Smooth muscle cell (in vitro differentiated cells): ENCODE data around the gene RBM14. TPM values are rescaled to one million over a fixed set of nuclear protein-coding genes. Genes with fewer than 3 reads are reported as not detected.

Experiments used
- DNase-seq: peaks from one replicate; lab custom pipeline; 2025; ENCODE audit not compliant: unreplicated experiment; lab: John Stamatoyannopoulos, UW
- H2AFZ ChIP-seq: fragments of 200-600 bp; sonication (generic); 2 replicates; pipeline ENCODE4 v1.6.0; 2016; ENCODE audit warnings: antibody characterized with exemption, low read depth, mild to moderate bottlenecking
- H3F3A ChIP-seq: fragments of 200-600 bp; sonication (generic); 2 replicates; pipeline ENCODE4 v1.6.0; 2017; ENCODE audit warnings: antibody characterized with exemption, low read depth
- H3K27ac ChIP-seq: fragments of 200-600 bp; sonication (generic); 2 replicates; pipeline ENCODE4 v1.5.1; 2016; ENCODE audit warnings: low read depth, mild to moderate bottlenecking
- H3K27me3 ChIP-seq: fragments of 200-600 bp; sonication (generic); 2 replicates; pipeline ENCODE4 v1.6.1; 2016; ENCODE audit warnings: low read depth, mild to moderate bottlenecking
- H3K36me3 ChIP-seq: fragments of 200-600 bp; sonication (generic); 2 replicates; pipeline ENCODE4 v1.5.1; 2016; ENCODE audit warnings: low read depth
- H3K4me1 ChIP-seq: fragments of 200-600 bp; sonication (generic); 2 replicates; pipeline ENCODE4 v1.5.1; 2016; ENCODE audit warnings: low read depth
- H3K4me2 ChIP-seq: fragments of 200-600 bp; sonication (generic); 2 replicates; pipeline ENCODE4 v1.6.0; 2016; ENCODE audit warnings: mild to moderate bottlenecking
- H3K4me3 ChIP-seq: fragments of 200-600 bp; sonication (generic); 2 replicates; pipeline ENCODE4 v1.5.1; 2016; ENCODE audit warnings: mild to moderate bottlenecking
- H3K79me2 ChIP-seq: fragments of 200-600 bp; sonication (generic); 2 replicates; pipeline ENCODE4 v1.6.0; 2016; ENCODE audit warnings: low read depth, mild to moderate bottlenecking
- H3K9ac ChIP-seq: fragments of 200-600 bp; sonication (generic); 2 replicates; pipeline ENCODE4 v1.6.0; 2016; ENCODE audit warnings: low read depth
- H3K9me3 ChIP-seq: fragments of 200-600 bp; sonication (generic); replicated peaks from 2 replicates; pipeline ENCODE4 v1.5.1; 2016; ENCODE audit warnings: low read depth
- H4K20me1 ChIP-seq: fragments of 200-600 bp; sonication (generic); 2 replicates; pipeline ENCODE4 v1.6.0; 2016; ENCODE audit warnings: low read depth
- WGBS: methylation state at CpG from one replicate; pipeline ENCODE4 v1.1.7; 2016; ENCODE audit warnings: low lambda C conversion rate; 5-methylcytosine and 5-hydroxymethylcytosine counted together
- polyA plus RNA-seq: library from polyadenylated mRNA; unstranded; fragments of >200 nt; fragmentation: Nextera tagmentation; extraction: Ambion mirVana; gene quantifications from 2 replicates; pipeline ENCODE4 v1.2.1, GENCODE V29; 2016
- total RNA-seq: library from RNA; depleted of rRNA; stranded (reverse); fragments of >200 nt; gene quantifications from 2 replicates; pipeline ENCODE4 v1.2.3, GENCODE V29; 2014
- TF ChIP-seq, protein P1 (sequence below): fragments of 200-600 bp; sonication (generic); IDR thresholded peaks from 2 replicates; pipeline ENCODE4 v1.5.1; 2017; ENCODE audit warnings: borderline replicate concordance, mild to moderate bottlenecking, antibody characterized with exemption; ENCODE audit not compliant: insufficient read depth, poor library complexity, severe bottlenecking

Gene RBM14
- total and polyA plus RNA-seq, 2 experiments from 2014 or later = 34.4 to 41.1 TPM

DNA sequence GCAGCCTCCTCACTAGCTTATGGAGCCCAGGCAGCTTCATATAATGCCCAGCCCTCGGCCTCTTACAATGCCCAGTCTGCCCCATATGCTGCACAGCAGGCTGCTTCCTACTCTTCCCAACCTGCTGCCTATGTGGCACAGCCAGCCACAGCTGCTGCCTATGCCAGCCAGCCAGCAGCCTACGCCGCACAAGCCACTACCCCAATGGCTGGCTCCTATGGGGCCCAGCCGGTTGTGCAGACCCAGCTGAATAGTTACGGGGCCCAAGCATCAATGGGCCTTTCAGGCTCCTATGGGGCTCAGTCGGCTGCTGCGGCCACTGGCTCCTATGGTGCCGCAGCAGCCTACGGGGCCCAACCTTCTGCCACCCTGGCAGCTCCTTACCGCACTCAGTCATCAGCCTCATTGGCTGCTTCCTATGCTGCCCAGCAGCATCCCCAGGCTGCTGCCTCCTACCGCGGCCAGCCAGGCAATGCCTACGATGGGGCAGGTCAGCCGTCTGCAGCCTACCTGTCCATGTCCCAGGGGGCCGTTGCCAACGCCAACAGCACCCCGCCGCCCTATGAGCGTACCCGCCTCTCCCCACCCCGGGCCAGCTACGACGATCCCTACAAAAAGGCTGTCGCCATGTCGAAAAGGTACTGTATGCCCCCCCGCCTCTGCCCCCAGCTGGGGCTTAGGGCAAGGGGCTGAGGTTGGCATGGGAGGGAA is 8.8 kb downstream of the RBM14 start:
- DNase-seq = no peak
- peaks cover 12% of the 10 kb centered on the region for H3F3A ChIP-seq
- no peaks in the 10 kb centered on the region for H3K27me3 ChIP-seq
- TF ChIP-seq, protein P1, sequence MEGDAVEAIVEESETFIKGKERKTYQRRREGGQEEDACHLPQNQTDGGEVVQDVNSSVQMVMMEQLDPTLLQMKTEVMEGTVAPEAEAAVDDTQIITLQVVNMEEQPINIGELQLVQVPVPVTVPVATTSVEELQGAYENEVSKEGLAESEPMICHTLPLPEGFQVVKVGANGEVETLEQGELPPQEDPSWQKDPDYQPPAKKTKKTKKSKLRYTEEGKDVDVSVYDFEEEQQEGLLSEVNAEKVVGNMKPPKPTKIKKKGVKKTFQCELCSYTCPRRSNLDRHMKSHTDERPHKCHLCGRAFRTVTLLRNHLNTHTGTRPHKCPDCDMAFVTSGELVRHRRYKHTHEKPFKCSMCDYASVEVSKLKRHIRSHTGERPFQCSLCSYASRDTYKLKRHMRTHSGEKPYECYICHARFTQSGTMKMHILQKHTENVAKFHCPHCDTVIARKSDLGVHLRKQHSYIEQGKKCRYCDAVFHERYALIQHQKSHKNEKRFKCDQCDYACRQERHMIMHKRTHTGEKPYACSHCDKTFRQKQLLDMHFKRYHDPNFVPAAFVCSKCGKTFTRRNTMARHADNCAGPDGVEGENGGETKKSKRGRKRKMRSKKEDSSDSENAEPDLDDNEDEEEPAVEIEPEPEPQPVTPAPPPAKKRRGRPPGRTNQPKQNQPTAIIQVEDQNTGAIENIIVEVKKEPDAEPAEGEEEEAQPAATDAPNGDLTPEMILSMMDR = no peak
- no peak overlapping the region for H3K27ac ChIP-seq
- H3K9ac ChIP-seq = no peak overlapping the region
- H3K9me3 ChIP-seq = no peaks in the 10 kb centered on the region
- no peak overlapping the region for H3K4me2 ChIP-seq
- H2AFZ ChIP-seq = no peak overlapping the region
- peaks cover 100% of the 10 kb centered on the region for H3K79me2 ChIP-seq
- H3K4me3 ChIP-seq = no peak overlapping the region
- H3K4me1 ChIP-seq = peaks cover 10% of the 10 kb centered on the region
- peaks cover 4% of the 10 kb centered on the region for H3K36me3 ChIP-seq
- H4K20me1 ChIP-seq = peaks cover 100% of the 10 kb centered on the region
- WGBS = 99% methylated on average over 26 of the region's 26 CpGs

DNA sequence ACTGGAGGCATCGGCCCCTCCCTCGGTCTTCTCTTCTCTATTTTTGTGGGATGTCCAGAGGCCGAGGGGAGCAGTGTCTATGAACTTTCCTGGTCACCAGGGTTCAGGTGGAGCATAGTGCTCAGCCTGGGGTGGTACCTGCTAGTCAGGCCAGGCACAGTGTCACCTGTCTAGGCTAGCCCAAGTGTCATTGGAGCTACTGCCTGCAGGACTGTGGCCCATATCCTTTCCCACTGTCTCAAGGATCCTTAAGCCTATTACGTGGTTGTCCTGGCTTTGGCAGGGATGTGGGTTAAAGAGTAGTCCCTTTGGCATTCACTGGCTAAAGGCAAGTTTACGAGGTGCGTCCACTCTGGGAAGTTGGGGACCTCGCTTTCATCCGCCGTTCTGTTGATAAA is 9.3 kb downstream of the RBM14 start:
- Histone ChIP-seq H3K4me2 (no peak overlapping the region), H4K20me1 (peaks cover 100% of the 10 kb centered on the region), H3K36me3 (peaks cover 4% of the 10 kb centered on the region), H3K79me2 (peaks cover 100% of the 10 kb centered on the region), H3F3A (peaks cover 9% of the 10 kb centered on the region), H3K9ac (no peak overlapping the region), H3K27ac (no peak overlapping the region), H2AFZ (no peak overlapping the region), H3K4me1 (peaks cover 4% of the 10 kb centered on the region), H3K27me3 (no peaks in the 10 kb centered on the region), H3K9me3 (no peaks in the 10 kb centered on the region), H3K4me3 (no peak overlapping the region)
- TF ChIP-seq, protein P1 = no peak
- DNase-seq = no peak
- WGBS = 98% methylated on average over 9 of the region's 9 CpGs

DNA sequence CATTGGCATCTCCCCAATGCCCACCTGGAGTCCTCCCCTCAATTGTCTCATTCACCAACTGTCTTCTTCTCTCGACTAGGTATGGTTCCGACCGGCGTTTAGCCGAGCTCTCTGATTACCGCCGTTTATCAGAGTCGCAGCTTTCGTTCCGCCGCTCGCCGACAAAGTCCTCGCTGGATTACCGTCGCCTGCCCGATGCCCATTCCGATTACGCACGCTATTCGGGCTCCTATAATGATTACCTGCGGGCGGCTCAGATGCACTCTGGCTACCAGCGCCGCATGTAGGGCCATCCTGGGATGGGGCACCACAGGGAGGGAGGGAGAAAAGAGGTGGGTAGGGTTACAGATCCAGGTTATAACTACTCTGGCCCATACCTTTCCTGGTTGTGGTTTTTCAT is 10.0 kb downstream of the RBM14 start:
- peaks cover 100% of the 10 kb centered on the region for H4K20me1 ChIP-seq
- TF ChIP-seq, protein P1 = no peak

DNA sequence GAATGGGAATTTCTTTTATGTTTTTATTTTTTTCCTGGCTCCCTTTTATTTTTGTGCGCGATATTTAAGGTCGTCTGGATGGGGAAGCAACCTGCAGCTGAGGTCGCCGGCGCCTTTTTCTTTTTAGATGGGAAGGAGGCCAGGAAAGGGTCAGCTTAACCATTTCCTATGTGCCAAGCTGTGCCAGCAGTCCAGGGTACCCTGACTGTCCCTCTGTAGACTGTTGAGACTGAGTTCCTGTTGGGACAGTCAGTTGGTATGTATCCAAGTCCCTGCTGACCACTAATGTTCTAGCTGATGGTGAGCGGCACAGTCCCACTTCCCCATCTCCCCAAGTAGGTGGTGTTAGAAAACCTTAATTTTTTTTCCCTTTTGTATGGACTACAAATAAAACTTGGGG is 10.5 kb downstream of the RBM14 start:
- Histone ChIP-seq H2AFZ (no peak overlapping the region), H3K27ac (no peak overlapping the region), H3F3A (peaks cover 9% of the 10 kb centered on the region), H3K4me3 (no peak overlapping the region), H3K79me2 (peaks cover 100% of the 10 kb centered on the region), H4K20me1 (peaks cover 100% of the 10 kb centered on the region), H3K9me3 (no peaks in the 10 kb centered on the region), H3K4me2 (no peak overlapping the region), H3K9ac (no peak overlapping the region), H3K27me3 (no peaks in the 10 kb centered on the region), H3K4me1 (no peaks in the 10 kb centered on the region), H3K36me3 (peaks cover 4% of the 10 kb centered on the region)
- DNase-seq = no peak
- 97% methylated on average over 7 of the region's 7 CpGs for WGBS
- TF ChIP-seq, protein P1 = no peak

More for the DNA sequence above, 10.0 kb downstream of the RBM14 start:
- no peak overlapping the region for H3K4me2 ChIP-seq
- no peak overlapping the region for H3K4me3 ChIP-seq
- H3K79me2 ChIP-seq = peaks cover 100% of the 10 kb centered on the region
- no peak overlapping the region for H2AFZ ChIP-seq
- H3K9me3 ChIP-seq = no peaks in the 10 kb centered on the region
- no peaks in the 10 kb centered on the region for H3K27me3 ChIP-seq
- H3K36me3 ChIP-seq = peaks cover 4% of the 10 kb centered on the region
- WGBS = 98% methylated on average over 25 of the region's 25 CpGs
- H3F3A ChIP-seq = peaks cover 9% of the 10 kb centered on the region
- H3K4me1 ChIP-seq = no peaks in the 10 kb centered on the region
- H3K9ac ChIP-seq = no peak overlapping the region
- H3K27ac ChIP-seq = no peak overlapping the region
- no peak for DNase-seq
